Esophagus (tissue), 2 donors: ENCODE measurements around the gene SPECC1. TPM values are rescaled to one million over a fixed set of nuclear protein-coding genes. Genes with fewer than 3 reads are reported as not detected.
A peak's percentile ranks its signal among the peaks of the same experiment; 100 is the strongest.
"Not testable (repeated sequence)": the region's sequence is repeated elsewhere in the genome, so short reads cannot be mapped to it uniquely, and the experiment has no call there.

ENCODE experiments used
- H3K27ac ChIP-seq, 2 donors: one replicate each; pipeline ENCODE4 v1.5.1; 2013; ENCODE audit warnings: low read depth in 2 of 2, mild to moderate bottlenecking in 2 of 2, inconsistent platforms in 1 of 2, low read length in 1 of 2, moderate library complexity in 1 of 2
- H3K27me3 ChIP-seq, 2 donors: one replicate each; pipeline ENCODE4 v1.6.1; 2013; ENCODE audit warnings: low read length in 2 of 2, control low read depth in 1 of 2, mild to moderate bottlenecking in 1 of 2; ENCODE audit not compliant: insufficient read depth in 2 of 2, control insufficient read depth in 1 of 2
- H3K36me3 ChIP-seq, 2 donors: one replicate each; pipeline ENCODE4 v1.6.1; 2013; ENCODE audit warnings: low read length in 1 of 2; ENCODE audit not compliant: control insufficient read depth in 2 of 2, insufficient read depth in 2 of 2
- H3K4me1 ChIP-seq, 2 donors: one replicate each; pipeline ENCODE4 v1.6.1; 2013; ENCODE audit warnings: low read length in 1 of 2; ENCODE audit not compliant: control insufficient read depth in 2 of 2, insufficient read depth in 2 of 2
- H3K4me3 ChIP-seq, 2 donors: one replicate each; pipeline ENCODE4 v1.5.1; 2013; ENCODE audit warnings: low read length in 2 of 2, mild to moderate bottlenecking in 2 of 2, low read depth in 1 of 2, moderate library complexity in 1 of 2
- H3K9me3 ChIP-seq, 2 donors: one replicate each; pipeline ENCODE4 v1.6.1; 2013; ENCODE audit warnings: mild to moderate bottlenecking in 2 of 2, low read depth in 1 of 2, low read length in 1 of 2, moderate library complexity in 1 of 2; ENCODE audit not compliant: control insufficient read depth in 2 of 2, insufficient read depth in 1 of 2
- WGBS, 2 donors: extraction: QIAGEN DNeasy Blood & Tissue Kit; methylation state at CpG; one replicate each; pipeline ENCODE4 v1.1.7; 2013; 5-methylcytosine and 5-hydroxymethylcytosine counted together
- polyA plus RNA-seq, 2 donors: library from polyadenylated mRNA; stranded (reverse); fragments of 200-250 nt; gene quantifications; one replicate each; pipeline ENCODE4 v1.2.3, GENCODE V29; 2013
- donor health status: healthy with polysubstance abuse.
- donor health status: Bipolar disorder and iron deficiency.

Gene SPECC1
- polyA plus RNA-seq, 2 donors, result 7.4 to 19.8 TPM

DNA sequence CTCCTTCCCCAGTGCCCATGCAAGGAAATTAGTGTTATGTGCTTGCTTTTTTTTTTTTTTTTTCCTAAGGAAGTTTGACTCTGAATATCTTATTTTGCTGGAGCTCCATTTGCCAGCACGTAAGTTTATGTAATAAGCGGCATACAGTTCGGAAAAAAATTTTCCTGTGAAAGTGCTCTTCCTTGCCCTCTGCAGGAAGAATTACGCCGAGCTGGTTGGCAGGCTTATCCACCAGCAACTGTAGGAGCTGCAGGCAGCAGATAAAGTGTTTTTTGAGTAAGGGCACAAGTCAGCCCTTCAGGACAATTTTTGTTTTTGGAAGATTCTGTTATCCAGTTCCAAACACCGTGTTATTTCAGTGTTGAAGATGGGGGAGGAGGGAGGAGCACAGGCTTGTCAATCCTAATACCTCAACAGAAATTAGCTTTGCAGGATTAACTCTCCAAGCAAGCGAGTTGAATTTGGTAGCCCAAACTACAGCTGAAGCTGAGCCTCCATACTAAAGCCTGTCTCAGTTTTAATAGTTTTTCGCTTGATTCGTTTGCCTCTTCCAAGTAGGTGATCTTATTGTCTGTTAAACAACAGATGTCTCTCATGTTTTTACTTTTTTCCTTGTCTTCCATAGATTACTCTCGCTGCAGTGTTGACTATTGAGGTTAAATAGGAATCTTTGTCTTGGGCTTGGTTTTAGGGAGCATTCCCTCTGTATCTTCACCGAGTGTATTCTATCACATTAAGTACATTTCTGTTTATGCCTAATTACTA, 1.1 kb downstream of the SPECC1 start:
- H3K27ac ChIP-seq, result peak overlapping the region; percentile 71 to 77
- 16 to 19% methylated on average over 11 of the region's 11 CpGs for WGBS, 2 donors

DNA sequence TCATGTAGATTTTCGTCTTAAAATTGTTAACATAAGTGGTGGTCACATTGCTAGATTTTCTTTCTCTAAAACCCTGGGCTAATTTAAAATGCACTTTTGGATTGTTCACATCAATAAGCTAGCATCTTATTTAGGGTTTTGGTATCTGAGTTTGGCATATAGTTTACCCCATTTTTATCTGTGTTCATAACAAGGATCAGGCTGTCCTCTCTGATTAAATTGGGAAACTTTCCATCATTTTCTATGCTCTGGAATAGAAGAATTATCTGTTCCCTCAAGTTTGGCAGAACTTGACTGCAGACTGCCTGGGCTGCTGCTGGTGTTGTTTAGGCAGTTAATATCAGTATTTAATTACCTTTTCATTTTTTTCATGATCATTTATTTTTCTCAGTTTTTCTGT, 1.8 kb downstream of the SPECC1 start:
- 44 to 76% methylated on average over 1 of the region's 1 CpG for WGBS, 2 donors
- Histone ChIP-seq H3K4me3 (no peak overlapping the region), H3K27ac (no peak overlapping the region), H3K4me1 (peaks cover 0 to 3% of the 10 kb centered on the region in 2 donors), H3K27me3 (no peaks in the 10 kb centered on the region), H3K36me3 (no peaks in the 10 kb centered on the region), H3K9me3 (peaks cover 0 to 2% of the 10 kb centered on the region in 2 donors)

More for the DNA sequence above, 1.1 kb downstream of the SPECC1 start:
- no peaks in the 10 kb centered on the region for H3K27me3 ChIP-seq
- peaks cover 0 to 2% of the 10 kb centered on the region in 2 donors for H3K9me3 ChIP-seq
- peaks cover 0 to 3% of the 10 kb centered on the region in 2 donors for H3K4me1 ChIP-seq
- no peaks in the 10 kb centered on the region for H3K36me3 ChIP-seq
- peak overlapping the region; percentile 67 to 68 for H3K4me3 ChIP-seq

GRCh38 chr17:20012017-20012536, 2.9 kb downstream of the SPECC1 start:
- Histone ChIP-seq H3K36me3 (no peaks in the 10 kb centered on the region), H3K27ac (no peak overlapping the region), H3K9me3 (peaks cover 0 to 2% of the 10 kb centered on the region in 2 donors), H3K27me3 (no peaks in the 10 kb centered on the region), H3K4me3 (no peak overlapping the region), H3K4me1 (peaks cover 0 to 3% of the 10 kb centered on the region in 2 donors)
- WGBS, 2 donors, result 56 to 66% methylated on average over 2 of the region's 2 CpGs

DNA sequence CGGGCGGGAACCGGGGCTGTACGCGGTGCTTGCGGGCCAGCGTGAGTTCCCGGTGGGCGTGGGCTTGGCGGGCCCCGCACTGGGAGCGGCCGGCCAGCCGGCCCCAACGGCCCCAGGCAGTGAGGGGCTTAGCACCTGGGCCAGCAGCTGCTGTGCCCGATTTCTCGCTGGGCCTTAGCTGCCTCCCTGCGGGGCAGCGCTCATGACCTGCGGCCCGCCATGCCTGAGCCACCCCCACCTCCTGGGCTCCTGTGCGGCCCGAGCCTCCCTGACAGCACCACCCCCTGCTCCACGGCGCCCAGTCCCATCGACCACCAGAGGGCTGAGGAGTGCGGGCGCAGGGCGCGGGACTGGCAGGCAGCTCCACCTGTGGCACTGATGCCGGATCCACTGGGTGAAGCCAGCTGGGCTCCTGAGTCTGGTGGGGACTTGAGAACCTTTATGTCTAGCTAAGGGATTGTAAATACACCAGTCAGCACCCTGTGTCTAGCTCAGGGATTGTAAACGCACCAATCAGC, 7.4 kb downstream of the SPECC1 start:
- H3K4me3 ChIP-seq, H3K9me3 ChIP-seq, H3K4me1 ChIP-seq, H3K27me3 ChIP-seq, H3K27ac ChIP-seq, H3K36me3 ChIP-seq: not testable (repeated sequence)
- 95 to 97% methylated on average over 31 to 32 of the region's 32 CpGs for WGBS, 2 donors

- Histone ChIP-seq H3K27ac (no peak overlapping the region), H3K36me3 (no peaks in the 10 kb centered on the region), H3K4me1 (no peaks in the 10 kb centered on the region), H3K27me3 (no peaks in the 10 kb centered on the region), H3K4me3 (no peak overlapping the region), H3K9me3 (no peaks in the 10 kb centered on the region)
- 78 to 80% methylated on average over 4 of the region's 4 CpGs for WGBS, 2 donors
Observed at GRCh38 chr17:20022701-20023100, 13.5 kb downstream of the SPECC1 start.

GRCh38 chr17:20026960-20027359, 17.8 kb downstream of the SPECC1 start:
- H3K4me3 ChIP-seq, result no peak overlapping the region
- no peaks in the 10 kb centered on the region for H3K36me3 ChIP-seq
- H3K27ac ChIP-seq, result no peak overlapping the region
- H3K9me3 ChIP-seq, result no peaks in the 10 kb centered on the region
- no peaks in the 10 kb centered on the region for H3K4me1 ChIP-seq
- H3K27me3 ChIP-seq, result no peaks in the 10 kb centered on the region

- Histone ChIP-seq H3K36me3 (no peaks in the 10 kb centered on the region), H3K9me3 (no peaks in the 10 kb centered on the region), H3K4me1 (no peaks in the 10 kb centered on the region), H3K27me3 (no peaks in the 10 kb centered on the region), H3K4me3 (no peak overlapping the region), H3K27ac (no peak overlapping the region)
- 59 to 71% methylated on average over 2 to 3 of the region's 3 CpGs for WGBS, 2 donors
Observed at GRCh38 chr17:20028443-20028842, 19.3 kb downstream of the SPECC1 start.

GRCh38 chr17:20032636-20033035, 23.5 kb downstream of the SPECC1 start:
- Histone ChIP-seq H3K27me3 (no peaks in the 10 kb centered on the region), H3K4me1 (no peaks in the 10 kb centered on the region), H3K9me3 (no peaks in the 10 kb centered on the region), H3K27ac (no peak overlapping the region), H3K4me3 (no peak overlapping the region), H3K36me3 (no peaks in the 10 kb centered on the region)
- WGBS, 2 donors, result 87 to 92% methylated on average over 7 of the region's 7 CpGs

DNA sequence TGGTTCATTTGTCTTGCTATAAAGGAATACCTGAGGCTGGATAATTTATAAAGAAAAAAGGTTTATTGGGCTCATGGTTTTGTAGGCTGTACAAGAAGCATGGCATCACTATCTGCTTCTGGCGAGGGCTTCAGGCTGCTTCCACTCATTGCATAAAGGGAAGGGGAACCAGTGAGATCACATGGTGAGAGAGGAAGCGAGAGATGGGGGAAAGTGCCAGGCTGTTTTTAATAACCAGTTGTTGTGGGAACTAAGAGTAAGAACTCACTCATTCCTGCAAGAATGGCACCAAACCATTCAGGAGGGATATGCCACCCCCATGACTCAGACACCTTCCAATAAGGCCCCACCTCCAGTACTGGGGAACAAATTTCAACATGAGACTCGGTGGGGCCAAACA, 24.3 kb downstream of the SPECC1 start:
- H3K27me3 ChIP-seq, result no peaks in the 10 kb centered on the region
- 86 to 87% methylated on average over 3 of the region's 3 CpGs for WGBS, 2 donors
- H3K4me1 ChIP-seq, result no peaks in the 10 kb centered on the region
- no peak overlapping the region for H3K27ac ChIP-seq
- no peaks in the 10 kb centered on the region for H3K9me3 ChIP-seq
- H3K4me3 ChIP-seq, result no peak overlapping the region
- no peaks in the 10 kb centered on the region for H3K36me3 ChIP-seq

DNA sequence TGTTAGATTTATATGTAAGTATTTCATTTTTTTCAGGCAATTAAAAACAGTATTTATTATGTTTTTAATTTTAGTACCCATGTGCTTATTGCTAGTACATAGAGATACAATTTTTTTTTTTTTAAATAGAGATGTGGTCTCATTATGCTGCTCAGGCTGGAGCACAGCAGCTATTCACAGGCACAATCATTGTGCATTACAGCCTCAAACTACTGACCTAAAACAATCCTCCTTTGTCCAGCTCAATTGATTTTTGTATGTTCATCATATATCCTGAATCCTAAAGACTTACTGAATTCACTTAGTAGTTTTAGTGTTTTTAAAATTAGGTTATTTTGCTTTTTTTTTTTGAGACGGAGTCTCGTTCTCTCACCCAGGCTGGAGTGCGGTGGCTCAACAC, 26.3 kb downstream of the SPECC1 start:
- Histone ChIP-seq H3K27me3 (no peaks in the 10 kb centered on the region), H3K4me1 (no peaks in the 10 kb centered on the region), H3K27ac (no peak overlapping the region), H3K36me3 (no peaks in the 10 kb centered on the region), H3K4me3 (no peak overlapping the region), H3K9me3 (no peaks in the 10 kb centered on the region)
- 94 to 96% methylated on average over 3 of the region's 3 CpGs for WGBS, 2 donors
